Spleen (tissue), 7 donors: ENCODE measurements around the gene FBXL20.

ENCODE experiments used
- POLR2A ChIP-seq, 3 donors: fragments of 450-650 bp; IDR thresholded peaks; one replicate each; pipeline ENCODE4 v1.5.1; 2017; ENCODE audit warnings: antibody characterized with exemption in 3 of 3, mild to moderate bottlenecking in 1 of 3
- TF ChIP-seq, protein P1 (sequence below), 11 experiments: fragments of 200-600 bp in 7 of 11; fragments of 450-650 bp in 4 of 11; sonication (generic) in 4 of 11; IDR thresholded peaks in 8 of 11; conservative IDR thresholded peaks in 3 of 11; 1 replicate in 7 of 11; 2 replicates in 4 of 11; pipeline versions ENCODE4 v1.4.0 to v1.8.0; 2016 to 2021; ENCODE audit warnings: antibody characterized with exemption in 11 of 11, inconsistent platforms in 4 of 11, mild to moderate bottlenecking in 1 of 11
- donor health status: DM: no; HTN: no; CAD: no; lungs with moderate emphysema.
- donor health status: DM: no; HTN: no; CAD: no.
- donor health status: DM: no; HTN: no; CAD: no.

DNA sequence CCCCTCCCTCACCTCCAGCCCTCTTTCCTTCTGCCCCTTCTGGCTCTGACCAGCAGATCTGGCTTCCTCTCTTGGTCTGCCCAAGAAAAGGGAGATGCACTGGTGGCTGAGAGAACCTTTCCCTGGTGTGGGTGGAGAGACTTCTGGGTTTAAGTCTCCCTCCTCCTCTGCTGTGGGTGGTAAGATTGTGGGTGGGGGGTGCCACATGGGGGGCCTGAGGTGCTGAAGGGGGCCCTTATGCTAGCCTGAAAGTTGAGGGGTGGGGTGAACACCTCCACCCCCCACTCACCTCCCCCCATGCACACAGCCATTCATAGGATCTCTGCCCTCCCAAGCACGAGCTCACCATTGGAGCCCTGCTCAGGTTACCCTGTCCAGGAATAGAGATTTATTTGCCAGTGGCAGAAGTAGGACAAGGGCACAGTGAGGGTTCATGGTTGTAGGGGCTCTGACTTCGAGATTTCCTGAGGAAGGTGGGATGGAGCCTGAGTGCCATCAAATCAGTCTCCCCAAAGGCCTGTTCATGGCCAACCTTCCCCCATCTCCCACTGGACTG lies 174.0 kb downstream of the FBXL20 start:
- TF ChIP-seq POLR2A (IDR thresholded peaks at IDR 0.05): no peak
- TF ChIP-seq, protein P1, sequence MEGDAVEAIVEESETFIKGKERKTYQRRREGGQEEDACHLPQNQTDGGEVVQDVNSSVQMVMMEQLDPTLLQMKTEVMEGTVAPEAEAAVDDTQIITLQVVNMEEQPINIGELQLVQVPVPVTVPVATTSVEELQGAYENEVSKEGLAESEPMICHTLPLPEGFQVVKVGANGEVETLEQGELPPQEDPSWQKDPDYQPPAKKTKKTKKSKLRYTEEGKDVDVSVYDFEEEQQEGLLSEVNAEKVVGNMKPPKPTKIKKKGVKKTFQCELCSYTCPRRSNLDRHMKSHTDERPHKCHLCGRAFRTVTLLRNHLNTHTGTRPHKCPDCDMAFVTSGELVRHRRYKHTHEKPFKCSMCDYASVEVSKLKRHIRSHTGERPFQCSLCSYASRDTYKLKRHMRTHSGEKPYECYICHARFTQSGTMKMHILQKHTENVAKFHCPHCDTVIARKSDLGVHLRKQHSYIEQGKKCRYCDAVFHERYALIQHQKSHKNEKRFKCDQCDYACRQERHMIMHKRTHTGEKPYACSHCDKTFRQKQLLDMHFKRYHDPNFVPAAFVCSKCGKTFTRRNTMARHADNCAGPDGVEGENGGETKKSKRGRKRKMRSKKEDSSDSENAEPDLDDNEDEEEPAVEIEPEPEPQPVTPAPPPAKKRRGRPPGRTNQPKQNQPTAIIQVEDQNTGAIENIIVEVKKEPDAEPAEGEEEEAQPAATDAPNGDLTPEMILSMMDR (IDR thresholded peaks at IDR 0.05 in 8 of 11, conservative IDR thresholded peaks at IDR 0.05 in 3 of 11): no peak
